Loucy (cell line): ENCODE data around the gene ATP8A2.

Experiments
- CTCF ChIP-seq: fragments of 200-600 bp; sonication (generic); conservative IDR thresholded peaks from 2 replicates; pipeline ENCODE4 v1.5.1; 2014; ENCODE audit warnings: mild to moderate bottlenecking, antibody characterized with exemption, low read length
- EZH2phosphoT487 ChIP-seq: fragments of 200-600 bp; IDR thresholded peaks from 2 replicates; pipeline ENCODE4 v1.6.1; 2018; ENCODE audit warnings: antibody characterized with exemption, mild to moderate bottlenecking, moderate library complexity, borderline replicate concordance

GRCh38 chr13:25840931-25841330 is 469.2 kb downstream of the ATP8A2 start:
- TF ChIP-seq CTCF (no peak), EZH2phosphoT487 (no peak)
